ENCODE results near the gene SLC9C2.
"Not testable (repeated sequence)": the region's sequence is repeated elsewhere in the genome, so short reads cannot be mapped to it uniquely, and the experiment has no call there.

Gene SLC9C2

GRCh38 chr1:173499729-173500128, 103.1 kb downstream of the SLC9C2 start:
- TF ChIP-seq, protein P1, sequence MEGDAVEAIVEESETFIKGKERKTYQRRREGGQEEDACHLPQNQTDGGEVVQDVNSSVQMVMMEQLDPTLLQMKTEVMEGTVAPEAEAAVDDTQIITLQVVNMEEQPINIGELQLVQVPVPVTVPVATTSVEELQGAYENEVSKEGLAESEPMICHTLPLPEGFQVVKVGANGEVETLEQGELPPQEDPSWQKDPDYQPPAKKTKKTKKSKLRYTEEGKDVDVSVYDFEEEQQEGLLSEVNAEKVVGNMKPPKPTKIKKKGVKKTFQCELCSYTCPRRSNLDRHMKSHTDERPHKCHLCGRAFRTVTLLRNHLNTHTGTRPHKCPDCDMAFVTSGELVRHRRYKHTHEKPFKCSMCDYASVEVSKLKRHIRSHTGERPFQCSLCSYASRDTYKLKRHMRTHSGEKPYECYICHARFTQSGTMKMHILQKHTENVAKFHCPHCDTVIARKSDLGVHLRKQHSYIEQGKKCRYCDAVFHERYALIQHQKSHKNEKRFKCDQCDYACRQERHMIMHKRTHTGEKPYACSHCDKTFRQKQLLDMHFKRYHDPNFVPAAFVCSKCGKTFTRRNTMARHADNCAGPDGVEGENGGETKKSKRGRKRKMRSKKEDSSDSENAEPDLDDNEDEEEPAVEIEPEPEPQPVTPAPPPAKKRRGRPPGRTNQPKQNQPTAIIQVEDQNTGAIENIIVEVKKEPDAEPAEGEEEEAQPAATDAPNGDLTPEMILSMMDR (conservative IDR thresholded peaks at IDR 0.05), result no peak

DNA sequence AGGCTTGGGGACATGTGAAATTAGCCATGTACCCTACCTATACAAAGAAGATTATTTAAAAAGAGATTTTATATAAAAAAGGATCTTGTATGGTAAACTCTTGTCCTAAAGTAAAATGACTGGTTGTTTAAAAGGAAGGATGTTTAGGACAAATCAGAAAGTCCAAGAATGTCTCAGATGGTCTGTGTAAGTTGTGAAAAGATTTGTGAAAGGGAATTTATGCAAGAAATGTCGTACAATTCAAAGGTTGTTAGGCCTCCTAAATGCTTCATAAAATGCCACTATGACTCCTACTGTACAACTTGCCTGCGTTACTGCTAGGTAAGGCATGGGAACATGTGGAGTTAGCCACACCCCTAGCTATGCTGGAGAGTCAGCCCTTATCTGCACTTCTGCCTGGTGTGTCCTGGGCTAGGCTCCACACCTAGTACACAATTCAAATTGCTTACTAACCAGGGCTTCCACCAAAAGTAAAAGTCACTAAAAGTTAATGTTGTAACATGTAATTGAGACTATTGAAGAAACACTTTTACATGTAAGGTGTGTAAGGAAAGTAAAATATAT, 106.0 kb downstream of the SLC9C2 start:
- TF ChIP-seq, protein P1 (conservative IDR thresholded peaks at IDR 0.05), result no peak
- no peak overlapping the region for H3K27ac ChIP-seq

More at GRCh38 chr1:173499729-173500128, 103.1 kb downstream of the SLC9C2 start:
- no peak overlapping the region for H3K27ac ChIP-seq

GRCh38 chr1:173495609-173496267, 107.1 kb downstream of the SLC9C2 start:
- TF ChIP-seq, protein P1 (conservative IDR thresholded peaks at IDR 0.05), result no peak
- no peak overlapping the region for H3K27ac ChIP-seq

DNA sequence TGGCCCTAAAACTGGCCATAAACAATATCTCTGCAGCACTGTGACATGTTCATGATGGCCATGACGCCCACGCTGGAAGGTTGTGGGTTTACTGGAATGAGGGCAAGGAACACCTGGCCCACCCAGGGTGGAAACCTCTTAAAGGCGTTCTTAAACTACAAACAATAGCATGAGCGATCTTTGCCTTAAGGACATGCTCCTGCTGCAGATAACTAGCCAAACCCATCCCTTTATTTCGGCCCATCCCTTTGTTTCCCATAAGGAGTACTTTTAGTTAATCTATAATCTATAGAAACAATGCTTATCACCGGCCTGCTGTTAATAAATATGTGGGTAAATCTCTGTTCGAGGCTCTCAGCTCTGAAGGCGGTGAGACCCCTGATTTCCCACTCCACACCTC, 109.7 kb downstream of the SLC9C2 start:
- H3K27ac ChIP-seq, result not testable (repeated sequence)

- TF ChIP-seq, protein P1 (conservative IDR thresholded peaks at IDR 0.05), result no peak
Measured at GRCh38 chr1:173491508-173491907, 111.4 kb downstream of the SLC9C2 start.

GRCh38 chr1:173489929-173490328, 112.9 kb downstream of the SLC9C2 start:
- TF ChIP-seq, protein P1 (conservative IDR thresholded peaks at IDR 0.05), result no peak

More at GRCh38 chr1:173491508-173491907, 111.4 kb downstream of the SLC9C2 start:
- no peak overlapping the region for H3K27ac ChIP-seq

DNA sequence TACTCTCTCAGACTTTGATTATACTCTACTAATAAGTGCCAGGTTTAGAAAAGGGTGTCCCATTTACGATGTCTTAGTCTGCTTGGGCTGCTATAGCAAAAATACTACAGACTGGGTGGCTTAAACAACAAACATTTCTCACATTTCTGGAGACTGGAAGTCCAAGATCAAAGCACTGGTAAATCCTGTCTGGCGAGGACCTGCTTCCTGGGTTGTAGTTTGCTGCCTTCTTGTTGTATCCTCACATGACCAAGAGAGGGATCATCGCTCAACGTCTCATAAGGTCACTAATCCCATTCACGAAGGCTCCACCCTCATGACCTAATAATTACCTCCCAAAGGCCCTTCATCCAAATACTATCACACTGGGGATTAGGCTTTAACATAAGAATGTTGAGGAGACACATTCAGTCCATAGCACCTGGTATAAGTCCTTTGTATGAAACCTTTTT, 113.7 kb downstream of the SLC9C2 start:
- TF ChIP-seq, protein P1 (conservative IDR thresholded peaks at IDR 0.05), result no peak
- H3K27ac ChIP-seq, result peak overlapping the region; percentile 31

More at GRCh38 chr1:173489929-173490328, 112.9 kb downstream of the SLC9C2 start:
- no peak overlapping the region for H3K27ac ChIP-seq

DNA sequence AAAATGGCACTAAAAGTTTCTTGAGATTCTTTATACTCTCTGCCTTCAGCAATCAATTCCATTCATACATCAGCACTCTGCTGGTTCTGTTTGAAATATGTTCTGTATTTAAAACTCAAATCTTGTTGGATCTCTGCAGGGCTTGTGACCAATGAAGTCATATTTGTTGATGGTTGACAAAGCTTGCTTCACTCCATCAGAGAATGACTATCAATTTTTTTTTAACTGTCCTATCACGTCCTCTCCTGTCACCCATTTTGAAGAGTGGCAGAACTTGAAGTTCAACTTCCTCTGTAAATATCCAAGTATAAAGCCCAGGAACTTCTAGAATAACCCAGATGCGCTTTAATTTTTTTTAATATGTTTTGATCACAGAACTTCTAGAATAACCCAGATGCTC, 114.9 kb downstream of the SLC9C2 start:
- H3K27ac ChIP-seq, result no peak overlapping the region

More for the DNA sequence above, 114.9 kb downstream of the SLC9C2 start:
- TF ChIP-seq, protein P1 (conservative IDR thresholded peaks at IDR 0.05), result no peak
